ENCODE data around the gene AAGAB.

- no peak for TF ChIP-seq CTCF (IDR thresholded peaks at IDR 0.05)
- no peak for TF ChIP-seq POLR2A (IDR thresholded peaks at IDR 0.05)
Measured at GRCh38 chr15:67187351-67187854, 67.1 kb downstream of the AAGAB start.

Measured in testis (tissue), 2 donors.